Heart left ventricle (tissue), 16 donors: ENCODE data around the gene PSMG4. TPM values are rescaled to one million over a fixed set of nuclear protein-coding genes. Genes with fewer than 3 reads are reported as not detected.

Source experiments
- ATAC-seq, 4 donors: fragments of 200-7000 bp; cut with Tn5 transposase; one replicate each; pipeline ENCODE4 v1.9.1; 2020 to 2022; ENCODE audit warnings: moderate library complexity in 4 of 4, mild to moderate bottlenecking in 3 of 4, moderate number of reproducible peaks in 1 of 4
- DNase-seq, 5 donors: peaks; one replicate each; pipeline ENCODE4 v3.0.0-alpha.2; 2020
- H3K27ac ChIP-seq, 12 donors: fragments of 200-600 bp; sonication (generic) in 4 of 12; one replicate each; pipeline versions ENCODE4 v1.5.0 to v1.8.0; 2016 to 2022; ENCODE audit warnings: mild to moderate bottlenecking in 2 of 12
- H3K27me3 ChIP-seq, 9 donors: fragments of 200-600 bp; sonication (generic) in 2 of 9; one replicate each; pipeline versions ENCODE4 v1.5.1 to v1.8.0; 2016 to 2022; ENCODE audit warnings: mild to moderate bottlenecking in 3 of 9
- H3K36me3 ChIP-seq, 9 donors: fragments of 200-600 bp; sonication (generic) in 2 of 9; one replicate each; pipeline versions ENCODE4 v1.5.0 to v1.8.0; 2018 to 2022; ENCODE audit warnings: mild to moderate bottlenecking in 2 of 9
- H3K4me1 ChIP-seq, 12 donors: fragments of 200-600 bp; sonication (generic) in 4 of 12; one replicate each; pipeline versions ENCODE4 v1.5.0 to v1.8.0; 2016 to 2022; ENCODE audit warnings: mild to moderate bottlenecking in 3 of 12
- H3K4me3 ChIP-seq, 12 donors: fragments of 200-600 bp; sonication (generic) in 4 of 12; one replicate each; pipeline versions ENCODE4 v1.5.0 to v1.8.0; 2017 to 2022; ENCODE audit warnings: mild to moderate bottlenecking in 9 of 12, moderate library complexity in 4 of 12
- H3K9me3 ChIP-seq, 12 donors: fragments of 200-600 bp; sonication (generic) in 4 of 12; one replicate each; pipeline versions ENCODE4 v1.5.0 to v1.8.0; 2016 to 2022; ENCODE audit warnings: mild to moderate bottlenecking in 1 of 12
- CTCF ChIP-seq, 12 donors: fragments of 200-600 bp; sonication (generic) in 4 of 12; IDR thresholded peaks; one replicate each; pipeline versions ENCODE4 v1.5.0 to v1.8.0; 2018 to 2022; ENCODE audit warnings: antibody characterized with exemption in 12 of 12, mild to moderate bottlenecking in 5 of 12
- POLR2A ChIP-seq, 2 donors: fragments of 450-650 bp; IDR thresholded peaks; one replicate each; pipeline ENCODE4 v1.6.1; 2017; ENCODE audit warnings: antibody characterized with exemption in 2 of 2, mild to moderate bottlenecking in 2 of 2, moderate library complexity in 2 of 2
- WGBS, 4 donors: extraction: QIAGEN DNeasy Blood & Tissue Kit in 2 of 4; methylation state at CpG; one replicate each; pipeline versions ENCODE4 v1.1.5 to v1.1.7; 2013 to 2018; 5-methylcytosine and 5-hydroxymethylcytosine counted together
- intact Hi-C, 10 donors: fragments of 100-400 bp; cut with DNase I; formaldehyde crosslinking; loops; one replicate each; pipeline versions ENCODE4 v1.11.1 to v1.14.2; 2022
- polyA plus RNA-seq, 2 donors: library from polyadenylated mRNA; stranded (reverse); fragments of 200-250 nt; gene quantifications; one replicate each; pipeline ENCODE4 v1.2.3, GENCODE V29; 2013
- total RNA-seq, 9 donors: library from RNA; depleted of rRNA in 2 of 9; stranded (reverse); fragments of >200 nt in 2 of 9; fragmentation: NEBNext Ultra II Directional in 3 of 9; extraction: Animal tissue kit (Norgen Biotek cat#: 25700) in 3 of 9; gene quantifications; one replicate each; pipeline versions ENCODE4 v1.1.0 to v1.2.4, GENCODE V29; 2016 to 2023
- donor health status: ischemic (EF 13 %, LVEDD 7.1; RV severe dilation, severe dysfunction).
- donor health status: healthy with polysubstance abuse.
- donor health status: DM: no; HTN: yes; CAD: no.
- donor health status: DM: no; HTN: no; CAD: no.
- donor health status: ischemic (EF 25% LVEDD 6.9; RV normal size, moderate dysfunction).
- donor health status: ischemic (EF 25% LVEDD 5.7; RV mildly dilated, moderate dysfunction).
- donor health status: healthy.
- donor health status: DM: yes; HTN: yes; CAD: no.
- donor health status: ischemic (EF 35%, LVEDD 5.7; RV mildly dilated, moderate dysfunction).
- donor health status: nonischemic (EF 11% LVEDD 7.7; RV severe dilation, severe dysfunction).
- donor health status: DM: yes; HTN: yes; CAD: no.
- donor health status: PGD.
- donor health status: ischemic (EF 29% LVEDD 5.4; RV normal size, mild dysfunction).
- donor health status: nonischemic (EF 23%, LVEDD 6.1; RV moderate dilation, normal function).

Gene PSMG4
- total and polyA plus RNA-seq, 11 donors: 6.2 to 21.7 (median 9.7) TPM

- peaks cover 0 to 6% (median 0%) of the 10 kb centered on the region in 12 donors for H3K4me1 ChIP-seq
- H3K36me3 ChIP-seq: no peaks in the 10 kb centered on the region
- WGBS, 4 donors: 91 to 98% (median 95%) methylated on average over 10 of the region's 10 CpGs
- DNase-seq (no peak), ATAC-seq (no peak)
- H3K27me3 ChIP-seq: no peaks in the 10 kb centered on the region
- TF ChIP-seq CTCF (IDR thresholded peaks at IDR 0.05) (no peak), POLR2A (IDR thresholded peaks at IDR 0.05) (no peak)
- H3K27ac ChIP-seq: no peak overlapping the region
- no peak overlapping the region for H3K4me3 ChIP-seq
- intact Hi-C loops: no loop called here
- peaks cover 0 to 2% (median 0%) of the 10 kb centered on the region in 12 donors for H3K9me3 ChIP-seq
These were observed 49.4 kb downstream of the PSMG4 start for GRCh38 chr6:3308106-3308505.

- WGBS, 4 donors: 84 to 90% (median 90%) methylated on average over 11 of the region's 11 CpGs
- H3K4me3 ChIP-seq: no peak overlapping the region
- no peak for TF ChIP-seq CTCF (IDR thresholded peaks at IDR 0.05)
- TF ChIP-seq POLR2A (IDR thresholded peaks at IDR 0.05): no peak
- no peaks in the 10 kb centered on the region for H3K27me3 ChIP-seq
- no peaks in the 10 kb centered on the region for H3K9me3 ChIP-seq
- no peaks in the 10 kb centered on the region for H3K36me3 ChIP-seq
- H3K27ac ChIP-seq: no peak overlapping the region
- no peak for DNase-seq
- no peak for ATAC-seq
- intact Hi-C loops: no loop called here
- H3K4me1 ChIP-seq: peaks cover 0 to 6% (median 0%) of the 10 kb centered on the region in 12 donors
These were observed 50.8 kb downstream of the PSMG4 start for GRCh38 chr6:3309391-3310050.

- 67 to 87% (median 84%) methylated on average over 5 to 6 of the region's 6 CpGs for WGBS, 4 donors
- H3K27ac ChIP-seq: no peak overlapping the region
- ATAC-seq: no peak
These were observed 51.3 kb downstream of the PSMG4 start for GRCh38 chr6:3310051-3310448.

GRCh38 chr6:3310703-3311102 lies 52.0 kb downstream of the PSMG4 start:
- Histone ChIP-seq H3K4me3 (no peak overlapping the region), H3K27ac (no peak overlapping the region)
- DNase-seq: no peak

More at GRCh38 chr6:3310051-3310448, 51.3 kb downstream of the PSMG4 start:
- H3K9me3 ChIP-seq: no peaks in the 10 kb centered on the region
- TF ChIP-seq POLR2A (IDR thresholded peaks at IDR 0.05): no peak
- TF ChIP-seq CTCF (IDR thresholded peaks at IDR 0.05): no peak
- H3K27me3 ChIP-seq: no peaks in the 10 kb centered on the region
- intact Hi-C loops: no loop called here
- H3K4me3 ChIP-seq: no peak overlapping the region
- no peaks in the 10 kb centered on the region for H3K36me3 ChIP-seq
- H3K4me1 ChIP-seq: peaks cover 0 to 6% (median 0%) of the 10 kb centered on the region in 12 donors
- no peak for DNase-seq

More at GRCh38 chr6:3310703-3311102, 52.0 kb downstream of the PSMG4 start:
- Histone ChIP-seq H3K27me3 (no peaks in the 10 kb centered on the region), H3K4me1 (peaks cover 0 to 6% (median 0%) of the 10 kb centered on the region in 12 donors), H3K36me3 (no peaks in the 10 kb centered on the region), H3K9me3 (no peaks in the 10 kb centered on the region)
- 75 to 81% (median 78%) methylated on average over 9 of the region's 9 CpGs for WGBS, 4 donors
- TF ChIP-seq POLR2A (IDR thresholded peaks at IDR 0.05): no peak
- TF ChIP-seq CTCF (IDR thresholded peaks at IDR 0.05): no peak
- intact Hi-C loops: no loop called here
- peak in 1 of 4 donors; percentile 69 for ATAC-seq
